GM12878 (cell line): ENCODE measurements around the gene PLEKHG4B. TPM values are rescaled to one million over a fixed set of nuclear protein-coding genes. Genes with fewer than 3 reads are reported as not detected.

Experiments used
- ATAC-seq: fragments of 200-7000 bp; cut with Tn5 transposase; 3 replicates; pipeline ENCODE4 v1.9.1; 2020; ENCODE audit warnings: mild to moderate bottlenecking, moderate library complexity
- BruUV-seq: library from RNA; stranded (reverse); fragments of 400-500 nt; replicated peaks from 2 replicates; lab custom pipeline; 2021; lab: Mats Ljungman, UMichigan
- CTCF ChIA-PET: fragments of 300-600 bp; sonication (Branson Sonifier 250); formaldehyde crosslinking; extraction: SDS; loops from one replicate; lab custom pipeline; 2021; ENCODE audit warnings: inconsistent platforms; lab: Yijun Ruan, JAX
- POLR2A ChIA-PET: fragments of 350-600 bp; formaldehyde crosslinking; extraction: SDS; loops from one replicate; lab custom pipeline; 2021; ENCODE audit warnings: inconsistent platforms; lab: Charles Lee
- RAD21 ChIA-PET: fragments of 300-600 bp; sonication (Branson Sonifier 250); formaldehyde crosslinking; loops from one replicate; lab custom pipeline; 2023; ENCODE audit warnings: antibody characterized with exemption; ENCODE audit not compliant: unreplicated experiment; lab: Charles Lee
- SMC1A ChIA-PET: fragments of 300-600 bp; sonication (Branson Sonifier 250); formaldehyde crosslinking; loops from one replicate; lab custom pipeline; 2023; ENCODE audit not compliant: unreplicated experiment, uncharacterized antibody; lab: Charles Lee
- DNase-seq: peaks from one replicate; pipeline ENCODE4 v3.0.0-alpha.2; 2011; ENCODE audit warnings: low read depth, low spot score
- FAIRE-seq: peaks from 3 replicates; lab custom pipeline; 2011; peaks lifted over from hg19 to GRCh38; lab: Jason Lieb, UNC
- H2AFZ ChIP-seq: 2 replicates; pipeline ENCODE4 v1.6.0; 2011; ENCODE audit warnings: low read depth, low read length, control low read depth; ENCODE audit not compliant: control insufficient read depth
- H3K27ac ChIP-seq: 2 replicates; pipeline ENCODE4 v1.5.1; 2011; ENCODE audit warnings: control low read depth; ENCODE audit not compliant: control insufficient read depth, insufficient read depth
- H3K27me3 ChIP-seq, 2 experiments: replicated peaks in 1 of 2; 2 replicates each; pipeline versions ENCODE4 v1.6.0 to v1.6.1; 2011; ENCODE audit warnings: low read length in 1 of 2; ENCODE audit not compliant: control insufficient read depth in 2 of 2, insufficient read depth in 2 of 2
- H3K36me3 ChIP-seq, 2 experiments: 2 replicates each; pipeline ENCODE4 v1.5.1; 2011; ENCODE audit warnings: low read length in 1 of 2; ENCODE audit not compliant: control insufficient read depth in 2 of 2, insufficient read depth in 2 of 2
- H3K4me1 ChIP-seq: 2 replicates; pipeline ENCODE4 v1.6.1; 2011; ENCODE audit warnings: mild to moderate bottlenecking, low read length, moderate library complexity, mixed read lengths; ENCODE audit not compliant: control insufficient read depth, insufficient read depth
- H3K4me2 ChIP-seq: 2 replicates; pipeline ENCODE4 v1.6.0; 2011; ENCODE audit warnings: control low read depth; ENCODE audit not compliant: control insufficient read depth, insufficient read depth
- H3K4me3 ChIP-seq: fragments of 200-600 bp; sonication (generic); 2 replicates; pipeline ENCODE4 v1.5.1; 2016
- H3K79me2 ChIP-seq: 2 replicates; pipeline ENCODE4 v1.6.0; 2011; ENCODE audit warnings: low read length; ENCODE audit not compliant: control insufficient read depth, insufficient read depth
- H3K9ac ChIP-seq: 2 replicates; pipeline ENCODE4 v1.8.0; 2011; ENCODE audit warnings: low read length, control low read depth, mixed read lengths; ENCODE audit not compliant: control insufficient read depth, insufficient read depth
- H3K9me3 ChIP-seq: replicated peaks from 3 replicates; pipeline ENCODE4 v1.5.1; 2011; ENCODE audit warnings: mild to moderate bottlenecking, low read length; ENCODE audit not compliant: control insufficient read depth, insufficient read depth
- H4K20me1 ChIP-seq: 2 replicates; pipeline ENCODE4 v1.6.0; 2011; ENCODE audit not compliant: control insufficient read depth, insufficient read depth
- CBX3 ChIP-seq: fragments of 200-600 bp; sonication (generic); IDR thresholded peaks from 2 replicates; pipeline ENCODE4 v1.6.1; 2016; ENCODE audit warnings: low read depth, borderline replicate concordance
- ESRRA ChIP-seq: IDR thresholded peaks from 2 replicates; pipeline ENCODE4 v1.6.1; 2012; ENCODE audit warnings: mild to moderate bottlenecking, low read length, improper control_type of control experiment
- LARP7 ChIP-seq: fragments of 450-650 bp; IDR thresholded peaks from 2 replicates; pipeline ENCODE4 v1.6.1; 2017; ENCODE audit warnings: mild to moderate bottlenecking
- MXI1 ChIP-seq: fragments of 150-350 bp; IDR thresholded peaks from 2 replicates; pipeline ENCODE4 v1.6.1; 2011; ENCODE audit warnings: low read depth, mild to moderate bottlenecking, inconsistent platforms, low read length, improper control_type of control experiment
- NR2C1 ChIP-seq: fragments of 450-650 bp; IDR thresholded peaks from 2 replicates; pipeline ENCODE4 v1.6.1; 2017; ENCODE audit warnings: antibody characterized with exemption, mild to moderate bottlenecking, moderate library complexity
- SIN3A ChIP-seq: IDR thresholded peaks from 2 replicates; pipeline ENCODE4 v1.6.1; 2012; ENCODE audit warnings: low read depth, low read length, improper control_type of control experiment
- SUPT20H ChIP-seq: IDR thresholded peaks from 2 replicates; pipeline ENCODE4 v1.6.1; 2011; ENCODE audit warnings: low read depth, mild to moderate bottlenecking, low read length, moderate library complexity, borderline replicate concordance; ENCODE audit not compliant: control insufficient read depth
- TCF3 ChIP-seq: IDR thresholded peaks from 2 replicates; pipeline ENCODE4 v1.6.1; 2012; ENCODE audit warnings: low read depth, mild to moderate bottlenecking, low read length, borderline replicate concordance; ENCODE audit not compliant: insufficient read depth
- WGBS: methylation state at CpG from one replicate; pipeline ENCODE4 v1.1.6; 2016; ENCODE audit warnings: low lambda C conversion rate; ENCODE audit not compliant: insufficient replicate concordance, insufficient coverage; ENCODE audit errors: missing lambda C conversion rate; 5-methylcytosine and 5-hydroxymethylcytosine counted together
- in situ Hi-C: fragments of 300-500 bp; cut with MboI; formaldehyde crosslinking; loops from 9 replicates; pipeline ENCODE4 v1.14.3; 2018; ENCODE audit warnings: mixed read lengths
- intact Hi-C: fragments of 100-400 bp; cut with micrococcal nuclease; formaldehyde crosslinking; loops from one replicate; pipeline ENCODE4 v1.14.2; 2022; ENCODE audit not compliant: unreplicated experiment
- polyA plus RNA-seq, 11 experiments: library from polyadenylated mRNA; depleted of rRNA in 4 of 11; unstranded in 6 of 11; stranded (reverse) in 5 of 11; fragments of >200 nt; fragmentation: Nextera tagmentation in 4 of 11; fragmentation: Illumina TruSeq in 1 of 11; extraction: Ambion mirVana in 4 of 11; extraction: Trizol in 1 of 11; gene quantifications; 1 replicate in 1 of 11; 2 replicates in 10 of 11; pipeline versions ENCODE4 v1.2.1 to v1.2.3, GENCODE V29; 2011 to 2016; ENCODE audit warnings: inconsistent platforms in 2 of 11, missing spikeins in 2 of 11, low read depth in 1 of 11
- total RNA-seq, 4 experiments: library from RNA; depleted of rRNA in 3 of 4; stranded (reverse); fragments of >200 nt in 3 of 4; fragmentation: Illumina TruSeq in 1 of 4; extraction: Trizol in 1 of 4; gene quantifications; 2 replicates each; pipeline versions ENCODE4 v1.2.1 to v1.2.3, GENCODE V29; 2013 to 2021
- TF ChIP-seq, protein P1 (sequence below): IDR thresholded peaks from 2 replicates; pipeline ENCODE4 v1.6.1; 2011; ENCODE audit warnings: mild to moderate bottlenecking, low read depth, low read length, moderate library complexity; ENCODE audit not compliant: insufficient replicate concordance

The PLEKHG4B gene
- total and polyA plus RNA-seq, 10 of the 15 experiments (the other 5 are each of a cell fraction or from before 2014, with no cell fraction given) = under 0.01 to 0.05 (median 0.01) TPM; not detected in 6

GRCh38 chr5:152077-152476 lies 60.1 kb downstream of the PLEKHG4B start:
- Histone ChIP-seq H3K4me1 (no peaks in the 10 kb centered on the region), H3K79me2 (no peaks in the 10 kb centered on the region), H3K27ac (no peak overlapping the region), H3K27me3 (no peaks in the 10 kb centered on the region), H2AFZ (no peak overlapping the region), H3K4me3 (no peak overlapping the region), H3K4me2 (no peak overlapping the region), H3K9ac (no peak overlapping the region), H3K9me3 (peaks cover 1% of the 10 kb centered on the region; the same call in 2 of the 3 replicates), H3K36me3 (no peaks in the 10 kb centered on the region), H4K20me1 (no peaks in the 10 kb centered on the region)
- TF ChIP-seq ESRRA = no peak
- no peak for TF ChIP-seq NR2C1
- TF ChIP-seq LARP7 = no peak
- TF ChIP-seq SIN3A = no peak
- TF ChIP-seq TCF3 = no peak
- TF ChIP-seq SUPT20H = no peak
- no peak for TF ChIP-seq CBX3
- TF ChIP-seq MXI1 = no peak
- TF ChIP-seq, protein P1, sequence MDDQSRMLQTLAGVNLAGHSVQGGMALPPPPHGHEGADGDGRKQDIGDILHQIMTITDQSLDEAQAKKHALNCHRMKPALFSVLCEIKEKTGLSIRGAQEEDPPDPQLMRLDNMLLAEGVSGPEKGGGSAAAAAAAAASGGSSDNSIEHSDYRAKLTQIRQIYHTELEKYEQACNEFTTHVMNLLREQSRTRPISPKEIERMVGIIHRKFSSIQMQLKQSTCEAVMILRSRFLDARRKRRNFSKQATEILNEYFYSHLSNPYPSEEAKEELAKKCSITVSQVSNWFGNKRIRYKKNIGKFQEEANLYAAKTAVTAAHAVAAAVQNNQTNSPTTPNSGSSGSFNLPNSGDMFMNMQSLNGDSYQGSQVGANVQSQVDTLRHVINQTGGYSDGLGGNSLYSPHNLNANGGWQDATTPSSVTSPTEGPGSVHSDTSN = no peak
- intact Hi-C loops (no loop called here), in situ Hi-C loops (no loop called here)
- ChIA-PET POLR2A (no interaction called here), SMC1A (interaction anchor here (0.6 kb wide), 1 partner anchor 130 kb away, joined by 3 read pairs; no protein-coding TSS in a partner anchor), RAD21 (no interaction called here), CTCF (interaction anchor here (0.7 kb wide), 1 partner anchor 22 kb away, joined by 4 read pairs; no protein-coding TSS in a partner anchor)
- DNase-seq (no peak), FAIRE-seq (no peak), ATAC-seq (no peak)
- no TSS peak for BruUV-seq
- 67% methylated on average over 5 of the region's 6 CpGs for WGBS
